ENCODE measurements around the gene SASS6. TPM values are rescaled to one million over a fixed set of nuclear protein-coding genes. Genes with fewer than 3 reads are reported as not detected.

Gene SASS6
- total RNA-seq, 2 experiments from 2014 or later: 14.2 to 17.4 TPM

- DNase-seq (no peak), ATAC-seq (no peak)
- H3K27me3 Mint-ChIP-seq: no peaks in the 10 kb centered on the region
- peaks cover 43% of the 10 kb centered on the region for H3K36me3 Mint-ChIP-seq (ENCODE audit: low read depth)
- POLR2A ChIA-PET: interaction anchor here (0.8 to 3.0 kb wide), 2 partner anchors 10 to 69 kb away, joined by 3 to 10 read pairs; partner anchors contain the start of gene SLC35A3
- CTCF ChIA-PET: interaction anchor here (0.9 to 2.0 kb wide), 3 partner anchors 9 to 30 kb away, joined by 3 to 4 read pairs (median 3); no protein-coding TSS in a partner anchor
- H3K9me3 Mint-ChIP-seq (ENCODE audit: low read depth): no peaks in the 10 kb centered on the region
- H3K4me1 Mint-ChIP-seq: peaks cover 58% of the 10 kb centered on the region
- peak overlapping the region; percentile 98 for H3K27ac Mint-ChIP-seq
- intact Hi-C loops (cut with DNase I, micrococcal nuclease): loop anchor here (1.0 to 5.0 kb wide), 8 partner anchors 8 to 1198 kb away; partner anchors contain the start of genes S1PR1 (in 2 of the 2), AGL (in 1 of the 2), CDC14A (in 1 of the 2) and SLC30A7 (in 1 of the 2)
- peak overlapping the region; percentile 95 for H3K4me3 Mint-ChIP-seq
These were observed 93.1 kb downstream of the SASS6 start for GRCh38 chr1:100039591-100039990.

- no peaks in the 10 kb centered on the region for H3K27me3 Mint-ChIP-seq
- intact Hi-C loops (cut with DNase I, micrococcal nuclease): loop anchor here (1.0 to 5.0 kb wide), 14 partner anchors 9 to 1199 kb away; partner anchors contain the start of genes CDC14A (in 2 of the 2), S1PR1 (in 2 of the 2), SLC30A7 (in 2 of the 2) and AGL (in 1 of the 2)
- ATAC-seq: peak; percentile 78
- peaks cover 56% of the 10 kb centered on the region for H3K4me1 Mint-ChIP-seq
- POLR2A ChIA-PET: interaction anchor here (0.6 to 3.0 kb wide), 4 partner anchors 10 to 846 kb away, joined by 3 to 10 read pairs (median 4); partner anchors contain the start of gene SLC35A3
- CTCF ChIA-PET: interaction anchor here (0.9 to 2.0 kb wide), 3 partner anchors 10 to 31 kb away, joined by 3 to 4 read pairs (median 3); no protein-coding TSS in a partner anchor
- H3K36me3 Mint-ChIP-seq (ENCODE audit: low read depth): peaks cover 37% of the 10 kb centered on the region
- peak overlapping the region; percentile 95 for H3K4me3 Mint-ChIP-seq
- H3K27ac Mint-ChIP-seq: peak overlapping the region; percentile 98
- no peaks in the 10 kb centered on the region for H3K9me3 Mint-ChIP-seq (ENCODE audit: low read depth)
- peak; percentile 94 for DNase-seq
These were observed 94.0 kb downstream of the SASS6 start for GRCh38 chr1:100038660-100039287.

- CTCF ChIA-PET: interaction anchor here (0.9 kb wide), 1 partner anchor 14 kb away, joined by 8 read pairs; no protein-coding TSS in a partner anchor
- peaks cover 33% of the 10 kb centered on the region for H3K36me3 Mint-ChIP-seq (ENCODE audit: low read depth)
- intact Hi-C loops (cut with DNase I, micrococcal nuclease): loop anchor here (1.0 to 5.0 kb wide), 15 partner anchors 68 to 1199 kb away; partner anchors contain the start of genes AGL (in 2 of the 2), CDC14A (in 2 of the 2), S1PR1 (in 2 of the 2) and SLC30A7 (in 2 of the 2)
- H3K4me1 Mint-ChIP-seq: peaks cover 51% of the 10 kb centered on the region
- H3K4me3 Mint-ChIP-seq: peak overlapping the region; percentile 95
- DNase-seq: peak; percentile 95
- peak; percentile 80 for ATAC-seq
- POLR2A ChIA-PET: interaction anchor here (0.6 to 3.0 kb wide), 5 partner anchors 9 to 847 kb away, joined by 3 to 10 read pairs (median 5); partner anchors contain the start of genes SLC35A3 and TRMT13
- no peaks in the 10 kb centered on the region for H3K27me3 Mint-ChIP-seq
- peak overlapping the region; percentile 98 for H3K27ac Mint-ChIP-seq
- H3K9me3 Mint-ChIP-seq (ENCODE audit: low read depth): no peaks in the 10 kb centered on the region
These were observed 94.6 kb downstream of the SASS6 start for GRCh38 chr1:100037927-100038659.

GRCh38 chr1:100037656-100037926, 95.1 kb downstream of the SASS6 start:
- Mint-ChIP-seq H3K4me1 (peaks cover 46% of the 10 kb centered on the region), H3K4me3 (peak overlapping the region; percentile 95), H3K27me3 (no peaks in the 10 kb centered on the region), H3K27ac (peak overlapping the region; percentile 98), H3K36me3 (ENCODE audit: low read depth) (peaks cover 32% of the 10 kb centered on the region), H3K9me3 (ENCODE audit: low read depth) (no peaks in the 10 kb centered on the region)
- ATAC-seq (no peak), DNase-seq (no peak)
- intact Hi-C loops (cut with DNase I, micrococcal nuclease): loop anchor here (1.0 to 5.0 kb wide), 6 partner anchors 95 to 1200 kb away; partner anchors contain the start of genes S1PR1 (in 2 of the 2), AGL (in 1 of the 2) and SASS6 (in 1 of the 2)
- ChIA-PET CTCF (interaction anchor here (0.9 kb wide), 1 partner anchor 15 kb away, joined by 8 read pairs; no protein-coding TSS in a partner anchor), POLR2A (interaction anchor here (0.6 to 3.0 kb wide), 5 partner anchors 9 to 270 kb away, joined by 3 to 10 read pairs (median 5); partner anchors contain the start of genes SLC35A3 and TRMT13)

- CTCF ChIA-PET: interaction anchor here (0.7 to 0.9 kb wide), 2 partner anchors 16 to 36 kb away, joined by 3 to 8 read pairs; no protein-coding TSS in a partner anchor
- Mint-ChIP-seq H3K4me1 (peaks cover 40% of the 10 kb centered on the region), H3K27ac (peak overlapping the region; percentile 98), H3K27me3 (no peaks in the 10 kb centered on the region), H3K4me3 (peak overlapping the region; percentile 95), H3K9me3 (ENCODE audit: low read depth) (no peaks in the 10 kb centered on the region), H3K36me3 (ENCODE audit: low read depth) (peaks cover 32% of the 10 kb centered on the region)
- no peak for DNase-seq
- intact Hi-C loops (cut with DNase I, micrococcal nuclease): loop anchor here (1.0 to 5.0 kb wide), 6 partner anchors 95 to 1200 kb away; partner anchors contain the start of genes S1PR1 (in 2 of the 2), AGL (in 1 of the 2) and SASS6 (in 1 of the 2)
- POLR2A ChIA-PET: interaction anchor here (0.6 to 3.0 kb wide), 5 partner anchors 12 to 270 kb away, joined by 3 to 10 read pairs (median 5); partner anchors contain the start of genes SLC35A3 and TRMT13
- ATAC-seq: no peak
These were observed 95.7 kb downstream of the SASS6 start for GRCh38 chr1:100036718-100037655.

- Mint-ChIP-seq H3K4me3 (peak overlapping the region; percentile 59), H3K9me3 (ENCODE audit: low read depth) (no peaks in the 10 kb centered on the region), H3K4me1 (peaks cover 24% of the 10 kb centered on the region), H3K27ac (no peak overlapping the region), H3K36me3 (ENCODE audit: low read depth) (peaks cover 26% of the 10 kb centered on the region), H3K27me3 (no peaks in the 10 kb centered on the region)
- ATAC-seq (no peak), DNase-seq (no peak)
- ChIA-PET POLR2A (interaction anchor here (0.6 kb wide), 1 partner anchor 279 kb away, joined by 4 read pairs; no protein-coding TSS in a partner anchor), CTCF (interaction anchor here (1.0 to 1.2 kb wide), 2 partner anchors 9 to 66 kb away, joined by 3 to 5 read pairs; partner anchors contain the start of gene SLC35A3)
- intact Hi-C loops (cut with DNase I, micrococcal nuclease): loop anchor here (5.0 kb wide), 4 partner anchors 367 to 1202 kb away; partner anchors contain the start of gene S1PR1 (in 2 of the 2)
These were observed 97.5 kb downstream of the SASS6 start for GRCh38 chr1:100035214-100035613.

- Mint-ChIP-seq H3K27me3 (no peaks in the 10 kb centered on the region), H3K9me3 (ENCODE audit: low read depth) (no peaks in the 10 kb centered on the region), H3K36me3 (ENCODE audit: low read depth) (peaks cover 26% of the 10 kb centered on the region), H3K4me1 (peaks cover 21% of the 10 kb centered on the region), H3K4me3 (no peak overlapping the region), H3K27ac (no peak overlapping the region)
- CTCF ChIA-PET: interaction anchor here (1.0 to 1.7 kb wide), 4 partner anchors 24 to 225 kb away, joined by 3 to 5 read pairs (median 4); no protein-coding TSS in a partner anchor
- POLR2A ChIA-PET: no interaction called here
- no peak for DNase-seq
- no peak for ATAC-seq
- intact Hi-C loops (cut with DNase I, micrococcal nuclease): loop anchor here (1.0 kb wide), 1 partner anchor 226 kb away; no protein-coding TSS in a partner anchor
These were observed 98.3 kb downstream of the SASS6 start for GRCh38 chr1:100034470-100034869.

Other genes with a start within 250 kb of the SASS6 start
- gene SLC35A3, start 162.9 kb downstream of the SASS6 start, total RNA-seq: 10 to 100 TPM; 11.2 to 13.4 TPM
- gene TRMT13, start 233 bp upstream of the SASS6 start, total RNA-seq: 10 to 100 TPM; 19.0 to 20.2 TPM
- gene LRRC39, start 45.3 kb upstream of the SASS6 start, total RNA-seq: under 1 TPM; 0.32 to 0.51 TPM
- gene DBT, start 116.9 kb upstream of the SASS6 start, total RNA-seq: 10 to 100 TPM; 11.0 to 12.8 TPM
- gene RTCA, start 133.3 kb upstream of the SASS6 start, total RNA-seq: 10 to 100 TPM; 47.8 to 53.0 TPM
- 10 to 100 TPM; 12.2 to 13.6 TPM for gene CDC14A, start 219.6 kb upstream of the SASS6 start, total RNA-seq